Transverse colon (tissue), 4 donors: ENCODE measurements around the gene FRMPD4. TPM values are rescaled to one million over a fixed set of nuclear protein-coding genes. Genes with fewer than 3 reads are reported as not detected.

Experiments used
- DNase-seq: peaks from one replicate; pipeline ENCODE4 v3.0.0-alpha.2; 2019
- H3K27ac ChIP-seq, 4 donors: fragments of 200-600 bp; sonication (generic); 2 replicates each; pipeline ENCODE4 v1.5.1; 2016 to 2018; ENCODE audit warnings: inconsistent platforms in 4 of 4
- H3K27me3 ChIP-seq: fragments of 200-600 bp; sonication (generic); 2 replicates; pipeline ENCODE4 v1.5.1; 2017; ENCODE audit warnings: inconsistent platforms
- H3K36me3 ChIP-seq, 4 donors: fragments of 200-600 bp; sonication (generic); 2 replicates each; pipeline ENCODE4 v1.5.1; 2017 to 2019; ENCODE audit warnings: inconsistent platforms in 4 of 4
- H3K4me1 ChIP-seq, 4 donors: fragments of 200-600 bp; sonication (generic); 2 replicates each; pipeline ENCODE4 v1.5.1; 2017 to 2020; ENCODE audit warnings: inconsistent platforms in 4 of 4
- H3K4me3 ChIP-seq, 4 donors: fragments of 200-600 bp; sonication (generic); 1 replicate in 1 of 4; 2 replicates in 3 of 4; pipeline versions ENCODE4 v1.5.1 to v1.6.1; 2017 to 2019; ENCODE audit warnings: inconsistent platforms in 4 of 4
- H3K9me3 ChIP-seq, 2 donors: fragments of 200-600 bp; sonication (generic); 2 replicates each; pipeline ENCODE4 v1.5.1; 2017 to 2019; ENCODE audit warnings: inconsistent platforms in 2 of 2
- CTCF ChIP-seq, 5 experiments: fragments of 200-600 bp in 3 of 5; fragments of 450-650 bp in 2 of 5; sonication (generic) in 3 of 5; IDR thresholded peaks; 1 replicate in 2 of 5; 2 replicates in 3 of 5; pipeline ENCODE4 v1.5.1; 2016 to 2017; ENCODE audit warnings: antibody characterized with exemption in 5 of 5, inconsistent platforms in 3 of 5, mild to moderate bottlenecking in 2 of 5, moderate library complexity in 1 of 5
- EP300 ChIP-seq: sonication (generic); formaldehyde crosslinking; IDR thresholded peaks from one replicate; pipeline ENCODE4 v1.6.1; 2017; ENCODE audit warnings: antibody characterized with exemption, low read depth
- POLR2A ChIP-seq: fragments of 450-650 bp; IDR thresholded peaks from one replicate; pipeline ENCODE4 v1.6.1; 2016; ENCODE audit warnings: antibody characterized with exemption, mild to moderate bottlenecking, moderate library complexity
- POLR2AphosphoS5 ChIP-seq, 3 donors: sonication (generic); formaldehyde crosslinking; IDR thresholded peaks; one replicate each; pipeline ENCODE4 v1.6.1; 2016; ENCODE audit warnings: antibody characterized with exemption in 3 of 3
- WGBS, 2 donors: methylation state at CpG; one replicate each; pipeline ENCODE4 v1.1.5; 2018; ENCODE audit warnings: low coverage in 1 of 2; 5-methylcytosine and 5-hydroxymethylcytosine counted together
- in situ Hi-C, 4 donors: fragments of 200-750 bp; cut with MboI; loops; one replicate each; pipeline versions ENCODE4 v1.15.0 to v1.15.1; 2017; ENCODE audit warnings: low sequenced_read_pairs in 3 of 4, low pct_ligation_motif_present in 1 of 4, low pct_unique_long_range_greater_than_20kb in 1 of 4
- intact Hi-C: fragments of 100-400 bp; cut with DNase I; formaldehyde crosslinking; loops from one replicate; pipeline ENCODE4 v1.15.1; 2023; ENCODE audit warnings: low total_unique reads
- total RNA-seq, 4 donors: library from RNA; depleted of rRNA; stranded (reverse); fragments of >200 nt; gene quantifications; one replicate each; pipeline ENCODE4 v1.1.0, GENCODE V29; 2016

FRMPD4 gene
- total RNA-seq, 4 donors from 2014 or later: 0.79 to 1.5 (median 0.82) TPM; not detected in 1

GRCh38 chrX:12383196-12383595 lies 244.9 kb downstream of the FRMPD4 start:
- H3K27me3 ChIP-seq: no peaks in the 10 kb centered on the region
- H3K4me3 ChIP-seq: no peak overlapping the region
- no peak for DNase-seq
- H3K36me3 ChIP-seq: no peaks in the 10 kb centered on the region
- H3K27ac ChIP-seq: no peak overlapping the region
- 11 to 34% methylated on average over 1 to 2 of the region's 2 CpGs for WGBS, 2 donors
- TF ChIP-seq POLR2AphosphoS5 (IDR thresholded peaks at IDR 0.05) (no peak), CTCF (IDR thresholded peaks at IDR 0.05) (no peak), POLR2A (no peak), EP300 (no peak)
- no peaks in the 10 kb centered on the region for H3K9me3 ChIP-seq
- no peaks in the 10 kb centered on the region for H3K4me1 ChIP-seq
- in situ Hi-C loops (no loop called here), intact Hi-C loops (no loop called here)

DNA sequence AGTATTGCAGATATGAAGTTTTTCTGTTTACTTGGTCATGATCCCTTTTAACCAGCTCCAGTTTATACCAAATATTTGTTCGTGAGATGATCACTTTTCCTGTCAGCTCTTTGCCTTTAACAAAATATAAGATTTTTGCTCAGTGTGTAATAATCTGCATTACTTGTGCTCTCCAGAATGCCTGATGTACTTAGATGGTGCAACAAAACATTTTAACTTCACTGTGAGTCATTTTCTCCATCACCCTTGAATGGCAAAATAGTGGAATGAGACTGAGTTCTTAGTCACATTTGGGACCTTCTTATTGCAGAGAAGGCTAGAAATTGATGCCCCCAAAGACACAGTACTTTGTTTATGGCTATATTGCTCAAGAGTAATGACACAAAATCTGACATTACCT lies 252.0 kb downstream of the FRMPD4 start:
- H3K36me3 ChIP-seq: no peaks in the 10 kb centered on the region
- intact Hi-C loops (no loop called here), in situ Hi-C loops (no loop called here)
- H3K4me1 ChIP-seq: no peaks in the 10 kb centered on the region
- no peak overlapping the region for H3K4me3 ChIP-seq
- H3K9me3 ChIP-seq: no peaks in the 10 kb centered on the region
- H3K27ac ChIP-seq: no peak overlapping the region
- no peak for TF ChIP-seq POLR2AphosphoS5 (IDR thresholded peaks at IDR 0.05)
- TF ChIP-seq POLR2A: no peak
- no peak for TF ChIP-seq EP300
- TF ChIP-seq CTCF (IDR thresholded peaks at IDR 0.05): no peak
- H3K27me3 ChIP-seq: no peaks in the 10 kb centered on the region
- no peak for DNase-seq
- WGBS, 2 donors: 50 to 72% methylated on average over 1 of the region's 1 CpG

- no peaks in the 10 kb centered on the region for H3K27me3 ChIP-seq
- H3K4me3 ChIP-seq: no peak overlapping the region
- H3K27ac ChIP-seq: no peak overlapping the region
- no peak for TF ChIP-seq EP300
- TF ChIP-seq CTCF (IDR thresholded peaks at IDR 0.05): no peak
- TF ChIP-seq POLR2A: no peak
- TF ChIP-seq POLR2AphosphoS5 (IDR thresholded peaks at IDR 0.05): no peak
- no peak for DNase-seq
- no peaks in the 10 kb centered on the region for H3K4me1 ChIP-seq
- intact Hi-C loops (no loop called here), in situ Hi-C loops (no loop called here)
- H3K9me3 ChIP-seq: no peaks in the 10 kb centered on the region
- H3K36me3 ChIP-seq: no peaks in the 10 kb centered on the region
Measured at GRCh38 chrX:12396584-12396983, 258.3 kb downstream of the FRMPD4 start.

- no peaks in the 10 kb centered on the region for H3K27me3 ChIP-seq
- no peak overlapping the region for H3K27ac ChIP-seq
- no peaks in the 10 kb centered on the region for H3K9me3 ChIP-seq
- H3K4me3 ChIP-seq: no peak overlapping the region
- intact Hi-C loops (no loop called here), in situ Hi-C loops (no loop called here)
- H3K36me3 ChIP-seq: no peaks in the 10 kb centered on the region
- TF ChIP-seq CTCF (IDR thresholded peaks at IDR 0.05) (no peak), POLR2A (no peak), POLR2AphosphoS5 (IDR thresholded peaks at IDR 0.05) (no peak), EP300 (no peak)
- 74 to 93% methylated on average over 3 to 4 of the region's 4 CpGs for WGBS, 2 donors
- DNase-seq: no peak
- H3K4me1 ChIP-seq: no peaks in the 10 kb centered on the region
Measured at GRCh38 chrX:12400218-12400617, 261.9 kb downstream of the FRMPD4 start.
